ENCODE measurements around the gene SMIM13. TPM values are rescaled to one million over a fixed set of nuclear protein-coding genes. Genes with fewer than 3 reads are reported as not detected.

The SMIM13 gene
- total RNA-seq, 1 experiment from 2014 or later = 5.7 TPM

GRCh38 chr6:11122380-11122779 lies 28.7 kb downstream of the SMIM13 start:
- H3K4me3 ChIP-seq (ENCODE audit: insufficient read depth, low read depth, low read length) = no peak overlapping the region
- no peak for DNase-seq
- H3K36me3 ChIP-seq (replicated peaks; ENCODE audit: control insufficient read depth, insufficient read depth, low read length) = no peaks in the 10 kb centered on the region
- H3K27me3 ChIP-seq (ENCODE audit: control insufficient read depth, insufficient read depth, low read length) = no peaks in the 10 kb centered on the region

- DNase-seq = no peak
- H3K36me3 ChIP-seq (replicated peaks; ENCODE audit: control insufficient read depth, insufficient read depth, low read length) = no peaks in the 10 kb centered on the region
- no peaks in the 10 kb centered on the region for H3K27me3 ChIP-seq (ENCODE audit: control insufficient read depth, insufficient read depth, low read length)
- no peak overlapping the region for H3K4me3 ChIP-seq (ENCODE audit: insufficient read depth, low read depth, low read length)
Observed at GRCh38 chr6:11123978-11124377, 30.3 kb downstream of the SMIM13 start.

GRCh38 chr6:11126876-11127275 lies 33.2 kb downstream of the SMIM13 start:
- DNase-seq = no peak
- H3K36me3 ChIP-seq (replicated peaks; ENCODE audit: control insufficient read depth, insufficient read depth, low read length) = no peaks in the 10 kb centered on the region
- no peaks in the 10 kb centered on the region for H3K27me3 ChIP-seq (ENCODE audit: control insufficient read depth, insufficient read depth, low read length)
- no peak overlapping the region for H3K4me3 ChIP-seq (ENCODE audit: insufficient read depth, low read depth, low read length)

GRCh38 chr6:11128608-11129007 lies 35.0 kb downstream of the SMIM13 start:
- Histone ChIP-seq H3K36me3 (replicated peaks; ENCODE audit: control insufficient read depth, insufficient read depth, low read length) (no peaks in the 10 kb centered on the region), H3K4me3 (ENCODE audit: insufficient read depth, low read depth, low read length) (no peak overlapping the region), H3K27me3 (ENCODE audit: control insufficient read depth, insufficient read depth, low read length) (no peaks in the 10 kb centered on the region)
- no peak for DNase-seq

GRCh38 chr6:11129908-11130565 lies 36.4 kb downstream of the SMIM13 start:
- Histone ChIP-seq H3K4me3 (ENCODE audit: insufficient read depth, low read depth, low read length) (no peak overlapping the region), H3K27me3 (ENCODE audit: control insufficient read depth, insufficient read depth, low read length) (no peaks in the 10 kb centered on the region), H3K36me3 (replicated peaks; ENCODE audit: control insufficient read depth, insufficient read depth, low read length) (no peaks in the 10 kb centered on the region; the same call in none of the 2 replicates)
- no peak for DNase-seq

- Histone ChIP-seq H3K4me3 (ENCODE audit: insufficient read depth, low read depth, low read length) (no peak overlapping the region), H3K27me3 (ENCODE audit: control insufficient read depth, insufficient read depth, low read length) (no peaks in the 10 kb centered on the region), H3K36me3 (replicated peaks; ENCODE audit: control insufficient read depth, insufficient read depth, low read length) (peaks cover 3% of the 10 kb centered on the region)
- DNase-seq = no peak
Observed at GRCh38 chr6:11130605-11131004, 37.0 kb downstream of the SMIM13 start.

- Histone ChIP-seq H3K36me3 (replicated peaks; ENCODE audit: control insufficient read depth, insufficient read depth, low read length) (peaks cover 3% of the 10 kb centered on the region), H3K27me3 (ENCODE audit: control insufficient read depth, insufficient read depth, low read length) (no peaks in the 10 kb centered on the region), H3K4me3 (ENCODE audit: insufficient read depth, low read depth, low read length) (no peak overlapping the region)
- DNase-seq = no peak
Observed at GRCh38 chr6:11132194-11132888, 38.7 kb downstream of the SMIM13 start.

- H3K27me3 ChIP-seq (ENCODE audit: control insufficient read depth, insufficient read depth, low read length) = no peaks in the 10 kb centered on the region
- peaks cover 3% of the 10 kb centered on the region for H3K36me3 ChIP-seq (replicated peaks; ENCODE audit: control insufficient read depth, insufficient read depth, low read length)
- DNase-seq = no peak
- no peak overlapping the region for H3K4me3 ChIP-seq (ENCODE audit: insufficient read depth, low read depth, low read length)
Observed at GRCh38 chr6:11133281-11133680, 39.6 kb downstream of the SMIM13 start.

GRCh38 chr6:11136809-11137208 lies 43.2 kb downstream of the SMIM13 start:
- no peak for DNase-seq
- Histone ChIP-seq H3K36me3 (replicated peaks; ENCODE audit: control insufficient read depth, insufficient read depth, low read length) (peaks cover 3% of the 10 kb centered on the region), H3K27me3 (ENCODE audit: control insufficient read depth, insufficient read depth, low read length) (no peaks in the 10 kb centered on the region), H3K4me3 (ENCODE audit: insufficient read depth, low read depth, low read length) (no peak overlapping the region)

- Histone ChIP-seq H3K4me3 (ENCODE audit: insufficient read depth, low read depth, low read length) (no peak overlapping the region), H3K27me3 (ENCODE audit: control insufficient read depth, insufficient read depth, low read length) (no peaks in the 10 kb centered on the region), H3K36me3 (replicated peaks; ENCODE audit: control insufficient read depth, insufficient read depth, low read length) (peaks cover 3% of the 10 kb centered on the region)
- no peak for DNase-seq
Observed at GRCh38 chr6:11139051-11139960, 45.7 kb downstream of the SMIM13 start.

- H3K27me3 ChIP-seq (ENCODE audit: control insufficient read depth, insufficient read depth, low read length) = no peaks in the 10 kb centered on the region
- DNase-seq = no peak
- H3K4me3 ChIP-seq (ENCODE audit: insufficient read depth, low read depth, low read length) = no peak overlapping the region
- H3K36me3 ChIP-seq (replicated peaks; ENCODE audit: control insufficient read depth, insufficient read depth, low read length) = peaks cover 3% of the 10 kb centered on the region
Observed at GRCh38 chr6:11140056-11140455, 46.4 kb downstream of the SMIM13 start.

- Histone ChIP-seq H3K27me3 (ENCODE audit: control insufficient read depth, insufficient read depth, low read length) (no peaks in the 10 kb centered on the region), H3K36me3 (replicated peaks; ENCODE audit: control insufficient read depth, insufficient read depth, low read length) (no peaks in the 10 kb centered on the region), H3K4me3 (ENCODE audit: insufficient read depth, low read depth, low read length) (no peak overlapping the region)
- DNase-seq = no peak
Observed at GRCh38 chr6:11141295-11141694, 47.7 kb downstream of the SMIM13 start.

- no peak overlapping the region for H3K4me3 ChIP-seq (ENCODE audit: insufficient read depth, low read depth, low read length)
- DNase-seq = no peak
- no peaks in the 10 kb centered on the region for H3K36me3 ChIP-seq (replicated peaks; ENCODE audit: control insufficient read depth, insufficient read depth, low read length)
- no peaks in the 10 kb centered on the region for H3K27me3 ChIP-seq (ENCODE audit: control insufficient read depth, insufficient read depth, low read length)
Observed at GRCh38 chr6:11142296-11143027, 48.8 kb downstream of the SMIM13 start.
